Ishikawa (cell line): ENCODE results near the gene ARID5B.

ENCODE experiments used
- CEBPB ChIP-seq: IDR thresholded peaks from 2 replicates; pipeline ENCODE4 v1.6.1; 2012
- CREB1 ChIP-seq: IDR thresholded peaks from 2 replicates; pipeline ENCODE4 v1.6.1; 2012; ENCODE audit warnings: low read depth
- EGR1 ChIP-seq: IDR thresholded peaks from 2 replicates; pipeline ENCODE4 v1.6.1; 2012
- EP300 ChIP-seq: IDR thresholded peaks from 2 replicates; pipeline ENCODE4 v1.6.1; 2012; ENCODE audit warnings: borderline replicate concordance
- FOXM1 ChIP-seq: IDR thresholded peaks from 2 replicates; pipeline ENCODE4 v1.6.1; 2012; ENCODE audit warnings: low read depth, borderline replicate concordance
- NFIC ChIP-seq: IDR thresholded peaks from 2 replicates; pipeline ENCODE4 v1.6.1; 2012
- RAD21 ChIP-seq: IDR thresholded peaks from 2 replicates; pipeline ENCODE4 v1.6.1; 2012; ENCODE audit warnings: low read depth
- TAF1 ChIP-seq: IDR thresholded peaks from 2 replicates; pipeline ENCODE4 v1.6.1; 2012; ENCODE audit warnings: low read depth, mild to moderate bottlenecking
- TCF12 ChIP-seq: IDR thresholded peaks from 2 replicates; pipeline ENCODE4 v1.6.1; 2012; ENCODE audit warnings: low read depth
- TEAD4 ChIP-seq: IDR thresholded peaks from 2 replicates; pipeline ENCODE4 v1.6.1; 2012
- YY1 ChIP-seq: IDR thresholded peaks from 2 replicates; pipeline ENCODE4 v1.6.1; 2012; ENCODE audit warnings: low read depth
- ZBTB7A ChIP-seq: IDR thresholded peaks from 2 replicates; pipeline ENCODE4 v1.6.1; 2012; ENCODE audit warnings: low read depth
- TF ChIP-seq, protein P1 (sequence below): IDR thresholded peaks from 2 replicates; pipeline ENCODE4 v1.6.1; 2012; ENCODE audit warnings: low read depth, mild to moderate bottlenecking
- TF ChIP-seq, protein P2 (sequence below): IDR thresholded peaks from 2 replicates; pipeline ENCODE4 v1.6.1; 2012
- TF ChIP-seq, protein P3 (sequence below): IDR thresholded peaks from 2 replicates; pipeline ENCODE4 v1.6.1; 2012

The ARID5B gene

DNA sequence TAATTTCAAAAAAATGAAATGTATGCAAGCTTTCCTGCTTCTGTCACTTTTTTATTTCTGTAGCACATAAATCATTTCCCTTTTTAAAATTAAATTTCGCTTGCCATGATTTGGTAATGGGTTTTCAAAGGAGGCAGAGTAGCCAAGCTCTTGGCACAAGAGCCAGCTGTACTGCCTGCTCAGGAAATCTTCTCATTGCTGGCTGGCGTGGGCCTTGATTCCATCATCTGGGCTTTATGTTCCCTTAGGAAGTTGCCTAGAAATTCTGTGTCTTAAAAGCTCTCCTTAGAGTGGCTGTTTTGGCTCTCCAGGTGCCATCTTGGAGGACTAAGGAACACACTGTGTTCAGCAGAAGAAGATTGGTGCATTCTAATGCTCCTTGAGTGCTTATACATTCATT, 107.4 kb downstream of the ARID5B start:
- TF ChIP-seq EP300 = no peak
- TF ChIP-seq TAF1 = no peak
- TF ChIP-seq, protein P1, sequence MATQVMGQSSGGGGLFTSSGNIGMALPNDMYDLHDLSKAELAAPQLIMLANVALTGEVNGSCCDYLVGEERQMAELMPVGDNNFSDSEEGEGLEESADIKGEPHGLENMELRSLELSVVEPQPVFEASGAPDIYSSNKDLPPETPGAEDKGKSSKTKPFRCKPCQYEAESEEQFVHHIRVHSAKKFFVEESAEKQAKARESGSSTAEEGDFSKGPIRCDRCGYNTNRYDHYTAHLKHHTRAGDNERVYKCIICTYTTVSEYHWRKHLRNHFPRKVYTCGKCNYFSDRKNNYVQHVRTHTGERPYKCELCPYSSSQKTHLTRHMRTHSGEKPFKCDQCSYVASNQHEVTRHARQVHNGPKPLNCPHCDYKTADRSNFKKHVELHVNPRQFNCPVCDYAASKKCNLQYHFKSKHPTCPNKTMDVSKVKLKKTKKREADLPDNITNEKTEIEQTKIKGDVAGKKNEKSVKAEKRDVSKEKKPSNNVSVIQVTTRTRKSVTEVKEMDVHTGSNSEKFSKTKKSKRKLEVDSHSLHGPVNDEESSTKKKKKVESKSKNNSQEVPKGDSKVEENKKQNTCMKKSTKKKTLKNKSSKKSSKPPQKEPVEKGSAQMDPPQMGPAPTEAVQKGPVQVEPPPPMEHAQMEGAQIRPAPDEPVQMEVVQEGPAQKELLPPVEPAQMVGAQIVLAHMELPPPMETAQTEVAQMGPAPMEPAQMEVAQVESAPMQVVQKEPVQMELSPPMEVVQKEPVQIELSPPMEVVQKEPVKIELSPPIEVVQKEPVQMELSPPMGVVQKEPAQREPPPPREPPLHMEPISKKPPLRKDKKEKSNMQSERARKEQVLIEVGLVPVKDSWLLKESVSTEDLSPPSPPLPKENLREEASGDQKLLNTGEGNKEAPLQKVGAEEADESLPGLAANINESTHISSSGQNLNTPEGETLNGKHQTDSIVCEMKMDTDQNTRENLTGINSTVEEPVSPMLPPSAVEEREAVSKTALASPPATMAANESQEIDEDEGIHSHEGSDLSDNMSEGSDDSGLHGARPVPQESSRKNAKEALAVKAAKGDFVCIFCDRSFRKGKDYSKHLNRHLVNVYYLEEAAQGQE = no peak
- TF ChIP-seq FOXM1 = no peak
- no peak for TF ChIP-seq NFIC
- TF ChIP-seq, protein P2, sequence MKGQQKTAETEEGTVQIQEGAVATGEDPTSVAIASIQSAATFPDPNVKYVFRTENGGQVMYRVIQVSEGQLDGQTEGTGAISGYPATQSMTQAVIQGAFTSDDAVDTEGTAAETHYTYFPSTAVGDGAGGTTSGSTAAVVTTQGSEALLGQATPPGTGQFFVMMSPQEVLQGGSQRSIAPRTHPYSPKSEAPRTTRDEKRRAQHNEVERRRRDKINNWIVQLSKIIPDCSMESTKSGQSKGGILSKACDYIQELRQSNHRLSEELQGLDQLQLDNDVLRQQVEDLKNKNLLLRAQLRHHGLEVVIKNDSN = no peak
- TF ChIP-seq TEAD4 = no peak
- TF ChIP-seq ZBTB7A = no peak
- TF ChIP-seq CREB1 = no peak
- no peak for TF ChIP-seq YY1
- no peak for TF ChIP-seq TCF12
- TF ChIP-seq, protein P3, sequence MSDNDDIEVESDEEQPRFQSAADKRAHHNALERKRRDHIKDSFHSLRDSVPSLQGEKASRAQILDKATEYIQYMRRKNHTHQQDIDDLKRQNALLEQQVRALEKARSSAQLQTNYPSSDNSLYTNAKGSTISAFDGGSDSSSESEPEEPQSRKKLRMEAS = no peak
- no peak for TF ChIP-seq CEBPB
- TF ChIP-seq RAD21 = no peak
- TF ChIP-seq EGR1 = no peak

GRCh38 chr10:62010366-62010765, 108.9 kb downstream of the ARID5B start:
- TF ChIP-seq EGR1 = no peak

DNA sequence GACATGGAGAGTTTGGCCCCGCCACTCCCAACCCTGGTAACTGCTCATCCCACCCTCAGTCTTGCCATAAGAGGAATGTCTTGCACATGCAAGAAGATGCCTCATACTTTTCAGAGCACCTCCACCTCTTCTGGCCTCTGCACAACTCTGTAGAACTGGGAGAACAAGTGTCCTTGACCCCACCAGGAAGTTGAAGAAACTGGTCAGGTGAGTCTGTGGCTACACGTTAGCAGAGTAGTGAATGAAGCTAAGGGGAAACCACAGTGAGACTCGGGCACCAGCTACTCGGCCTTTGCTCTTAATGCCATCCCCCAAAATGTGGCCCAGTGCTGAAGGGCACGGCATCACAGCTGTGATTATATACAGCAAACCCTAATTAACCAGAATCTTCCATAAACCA, 110.1 kb downstream of the ARID5B start:
- TF ChIP-seq, protein P2 = 0 out of 2 replicates have a peak, but pooled peaks have one; percentile 19
- TF ChIP-seq ZBTB7A = no peak
- TF ChIP-seq, protein P3 = 0 out of 2 replicates have a peak, but pooled peaks have one; percentile 12
- TF ChIP-seq EGR1 = no peak

GRCh38 chr10:62012318-62012717, 110.8 kb downstream of the ARID5B start:
- TF ChIP-seq YY1 = no peak
- peak; percentile 45; the same call in 1 of the 2 replicates for TF ChIP-seq EP300
- peak; percentile 49; the same call in 1 of the 2 replicates for TF ChIP-seq TEAD4

DNA sequence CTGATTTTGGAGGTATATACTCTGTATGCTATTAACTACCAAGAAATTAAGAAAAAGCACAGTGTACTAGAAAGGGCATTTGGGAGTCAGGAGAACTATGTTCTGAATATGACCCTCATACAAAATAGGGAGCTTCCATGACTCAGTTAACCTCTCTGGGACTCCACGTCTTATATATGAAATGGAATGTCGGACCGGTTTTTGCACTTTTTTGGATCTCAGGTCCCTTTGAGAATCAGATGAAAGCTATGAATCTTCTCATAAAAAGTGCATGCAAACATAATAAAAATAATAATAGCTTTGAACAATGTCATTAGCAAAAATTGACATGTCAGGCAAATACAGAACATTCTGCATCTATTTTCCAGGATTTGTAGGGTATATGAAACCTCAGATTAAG, 113.0 kb downstream of the ARID5B start:
- TF ChIP-seq EGR1 = no peak
- TF ChIP-seq, protein P3 = no peak
- TF ChIP-seq, protein P2 = no peak
- no peak for TF ChIP-seq TEAD4
- no peak for TF ChIP-seq NFIC

DNA sequence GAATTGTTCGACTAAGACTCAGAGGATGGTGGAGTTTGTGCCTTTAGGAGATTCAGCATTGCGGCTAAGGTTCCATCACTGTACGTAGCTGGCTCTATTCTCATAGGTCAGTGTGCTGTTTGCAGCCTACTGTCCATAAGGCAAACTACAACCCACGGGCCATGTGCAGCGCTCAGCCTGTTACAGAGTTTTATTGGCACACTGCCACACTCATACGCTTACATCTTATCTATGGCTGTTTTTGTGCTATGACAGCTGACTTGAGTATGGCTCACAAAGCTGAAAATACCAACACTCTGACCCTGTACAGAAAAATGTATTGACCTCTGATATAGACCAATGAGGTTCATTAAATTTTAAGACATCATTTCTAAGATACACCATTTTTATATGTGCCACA, 114.5 kb downstream of the ARID5B start:
- TF ChIP-seq RAD21 (no peak), NFIC (peak; percentile 14; the same call in 1 of the 2 replicates)

GRCh38 chr10:62016623-62017490, 115.4 kb downstream of the ARID5B start:
- no peak for TF ChIP-seq EP300
- TF ChIP-seq FOXM1 = no peak
- no peak for TF ChIP-seq RAD21
- no peak for TF ChIP-seq NFIC
- TF ChIP-seq, protein P2 = no peak
- no peak for TF ChIP-seq TCF12
- TF ChIP-seq, protein P3 = no peak
- TF ChIP-seq, protein P1 = no peak
- no peak for TF ChIP-seq ZBTB7A
- TF ChIP-seq CREB1 = no peak
- TF ChIP-seq TEAD4 = no peak
- TF ChIP-seq TAF1 = no peak
- no peak for TF ChIP-seq CEBPB
